IMR-90 (cell line): ENCODE data around the gene ACSS1. TPM values are rescaled to one million over a fixed set of nuclear protein-coding genes. Genes with fewer than 3 reads are reported as not detected.

Experiments
- ATAC-seq: fragments of 200-7000 bp; cut with Tn5 transposase; 2 replicates; pipeline ENCODE4 v1.9.1; 2020; ENCODE audit warnings: low read depth, mild to moderate bottlenecking, moderate library complexity
- BruUV-seq: library from RNA; stranded (reverse); fragments of 400-500 nt; replicated peaks from 2 replicates; lab custom pipeline; 2021; lab: Mats Ljungman, UMichigan
- CTCF ChIA-PET: fragments of 300-600 bp; formaldehyde crosslinking; extraction: SDS; loops from one replicate; lab custom pipeline; 2021; ENCODE audit warnings: antibody characterized with exemption; lab: Yijun Ruan, JAX
- POLR2A ChIA-PET: fragments of 300-600 bp; sonication (Branson Sonifier 250); formaldehyde crosslinking; loops from one replicate; lab custom pipeline; 2022; ENCODE audit warnings: antibody characterized with exemption; ENCODE audit not compliant: unreplicated experiment; lab: Charles Lee
- DNase-seq: peaks from one replicate; pipeline ENCODE4 v3.0.0; 2013
- H2AFZ ChIP-seq: replicated peaks from 2 replicates; pipeline ENCODE3; 2013; ENCODE audit warnings: low read length, mild to moderate bottlenecking; ENCODE audit not compliant: poor library complexity
- H2AK5ac ChIP-seq: 2 replicates; pipeline ENCODE4 v1.6.1; 2013; ENCODE audit warnings: low read depth, low read length, inconsistent platforms
- H2AK9ac ChIP-seq: replicated peaks from 2 replicates; pipeline ENCODE3; 2013; ENCODE audit warnings: mild to moderate bottlenecking, low read depth, low read length, moderate library complexity; ENCODE audit not compliant: poor library complexity
- H2BK120ac ChIP-seq: 2 replicates; pipeline ENCODE4 v1.6.1; 2013; ENCODE audit warnings: low read depth, low read length, inconsistent platforms
- H2BK15ac ChIP-seq: 3 replicates; pipeline ENCODE4 v1.6.1; 2013; ENCODE audit warnings: low read depth, low read length, inconsistent platforms
- H2BK20ac ChIP-seq: 2 replicates; pipeline ENCODE4 v1.6.1; 2013; ENCODE audit warnings: low read depth, mild to moderate bottlenecking, inconsistent platforms, low read length, moderate library complexity
- H2BK5ac ChIP-seq: 2 replicates; pipeline ENCODE4 v1.6.1; 2013; ENCODE audit warnings: mild to moderate bottlenecking, low read depth, low read length, inconsistent platforms; ENCODE audit not compliant: poor library complexity, severe bottlenecking
- H3K14ac ChIP-seq: replicated peaks from 2 replicates; pipeline ENCODE4 v1.6.1; 2013; ENCODE audit warnings: low read depth, low read length, inconsistent platforms
- H3K18ac ChIP-seq: 2 replicates; pipeline ENCODE4 v1.6.1; 2013; ENCODE audit warnings: low read depth, low read length, control low read depth
- H3K23ac ChIP-seq: 2 replicates; pipeline ENCODE4 v1.6.1; 2013; ENCODE audit warnings: low read depth, low read length, inconsistent platforms
- H3K27ac ChIP-seq: 2 replicates; pipeline ENCODE4 v1.5.1; 2013; ENCODE audit warnings: mild to moderate bottlenecking, control low read depth, low read length; ENCODE audit not compliant: insufficient read depth
- H3K27me3 ChIP-seq: 2 replicates; pipeline ENCODE4 v1.6.1; 2013; ENCODE audit warnings: low read length; ENCODE audit not compliant: control insufficient read depth, insufficient read depth
- H3K36me3 ChIP-seq: 2 replicates; pipeline ENCODE4 v1.6.1; 2013; ENCODE audit warnings: low read length, mixed read lengths; ENCODE audit not compliant: control insufficient read depth, insufficient read depth
- H3K4ac ChIP-seq: 2 replicates; pipeline ENCODE4 v1.6.1; 2013; ENCODE audit warnings: low read depth, low read length, inconsistent platforms
- H3K4me1 ChIP-seq: 2 replicates; pipeline ENCODE4 v1.6.1; 2013; ENCODE audit warnings: low read length, mixed read lengths; ENCODE audit not compliant: control insufficient read depth, insufficient read depth
- H3K4me2 ChIP-seq: 2 replicates; pipeline ENCODE4 v1.6.1; 2013; ENCODE audit warnings: low read depth, mild to moderate bottlenecking, control low read depth, low read length, moderate library complexity
- H3K4me3 ChIP-seq: 2 replicates; pipeline ENCODE4 v1.5.1; 2013; ENCODE audit warnings: low read depth, mild to moderate bottlenecking, control low read depth, low read length, moderate library complexity; ENCODE audit not compliant: insufficient read depth
- H3K56ac ChIP-seq: 2 replicates; pipeline ENCODE4 v1.6.1; 2013; ENCODE audit warnings: low read length, inconsistent platforms; ENCODE audit not compliant: insufficient read depth; ENCODE audit errors: extremely low read depth
- H3K79me1 ChIP-seq, 2 experiments: 2 replicates each; pipeline ENCODE4 v1.6.1; 2013; ENCODE audit warnings: low read length in 2 of 2, inconsistent platforms in 1 of 2, low read depth in 1 of 2
- H3K9ac ChIP-seq: 2 replicates; pipeline ENCODE4 v1.6.1; 2013; ENCODE audit warnings: low read depth, low read length, control low read depth
- H3K9me1 ChIP-seq: 2 replicates; pipeline ENCODE4 v1.6.1; 2013; ENCODE audit warnings: low read length, inconsistent platforms; ENCODE audit not compliant: insufficient read depth
- H3K9me3 ChIP-seq: 2 replicates; pipeline ENCODE4 v1.6.1; 2013; ENCODE audit warnings: low read length; ENCODE audit not compliant: control insufficient read depth, insufficient read depth
- H4K20me1 ChIP-seq: 2 replicates; pipeline ENCODE4 v1.6.1; 2013; ENCODE audit warnings: low read length, inconsistent platforms; ENCODE audit not compliant: insufficient read depth
- H4K5ac ChIP-seq: 2 replicates; pipeline ENCODE4 v1.6.1; 2013; ENCODE audit warnings: mild to moderate bottlenecking, low read depth, low read length, control low read depth
- H4K8ac ChIP-seq, 2 experiments: 2 replicates each; pipeline ENCODE4 v1.6.1; 2013; ENCODE audit warnings: low read depth in 2 of 2, low read length in 2 of 2, control low read depth in 1 of 2, inconsistent platforms in 1 of 2
- H4K91ac ChIP-seq: 2 replicates; pipeline ENCODE4 v1.6.1; 2013; ENCODE audit warnings: low read depth, low read length, inconsistent platforms; ENCODE audit not compliant: insufficient read depth
- BHLHE40 ChIP-seq: fragments of 150-350 bp; IDR thresholded peaks from 2 replicates; pipeline ENCODE4 v1.6.1; 2016; ENCODE audit warnings: mild to moderate bottlenecking, low read depth, low read length
- CHD1 ChIP-seq: IDR thresholded peaks from 2 replicates; pipeline ENCODE4 v1.6.1; 2012; ENCODE audit warnings: low read depth, low read length, improper control_type of control experiment
- FOS ChIP-seq: fragments of 150-350 bp; IDR thresholded peaks from 2 replicates; pipeline ENCODE4 v1.6.1; 2016; ENCODE audit warnings: low read depth, low read length
- MAFK ChIP-seq: IDR thresholded peaks from 2 replicates; pipeline ENCODE4 v1.6.1; 2012; ENCODE audit warnings: low read depth, low read length, improper control_type of control experiment
- MAZ ChIP-seq: IDR thresholded peaks from 2 replicates; pipeline ENCODE4 v1.6.1; 2012; ENCODE audit warnings: low read depth, mild to moderate bottlenecking, low read length, improper control_type of control experiment, moderate library complexity, borderline replicate concordance
- MXI1 ChIP-seq: IDR thresholded peaks from 2 replicates; pipeline ENCODE4 v1.6.1; 2012; ENCODE audit warnings: low read depth, mild to moderate bottlenecking, low read length, moderate library complexity, borderline replicate concordance
- RCOR1 ChIP-seq: IDR thresholded peaks from 2 replicates; pipeline ENCODE4 v1.6.1; 2012; ENCODE audit warnings: mild to moderate bottlenecking, low read length, improper control_type of control experiment; ENCODE audit not compliant: insufficient replicate concordance
- WGBS, 2 experiments: methylation state at CpG; one replicate each; pipeline versions ENCODE4 v1.1.5 to v1.1.7; 2013; ENCODE audit warnings: missing lambda C conversion rate in 2 of 2; ENCODE audit not compliant: insufficient read length in 1 of 2; ENCODE audit errors: extremely low coverage in 2 of 2; 5-methylcytosine and 5-hydroxymethylcytosine counted together
- dilution Hi-C: fragments of 300-500 bp; cut with HindIII; formaldehyde crosslinking; loops from one replicate; pipeline ENCODE4 v1.14.3; 2018; ENCODE audit warnings: low sequenced_read_pairs; ENCODE audit not compliant: unreplicated experiment
- in situ Hi-C: fragments of 300-500 bp; cut with MboI; formaldehyde crosslinking; loops from 3 replicates; pipeline ENCODE4 v1.14.3; 2019; ENCODE audit warnings: low sequenced_read_pairs, inconsistent platforms, mixed read lengths
- intact Hi-C: fragments of 100-400 bp; cut with micrococcal nuclease; formaldehyde crosslinking; loops from 2 replicates; pipeline ENCODE4 v1.10.0; 2022
- polyA plus RNA-seq, 3 experiments: library from polyadenylated mRNA; depleted of rRNA; stranded (reverse); fragments of >200 nt; gene quantifications; 2 replicates each; pipeline ENCODE4 v1.2.3, GENCODE V29; 2012; ENCODE audit warnings: low replicate concordance in 1 of 3
- total RNA-seq: library from RNA; depleted of rRNA; stranded (reverse); fragments of >200 nt; gene quantifications from 2 replicates; pipeline ENCODE4 v1.2.3, GENCODE V29; 2012

The ACSS1 gene
- total and polyA plus RNA-seq, 2 of the 4 experiments (the other 2 are of a cell fraction) = 0.72 to 1.2 TPM

DNA sequence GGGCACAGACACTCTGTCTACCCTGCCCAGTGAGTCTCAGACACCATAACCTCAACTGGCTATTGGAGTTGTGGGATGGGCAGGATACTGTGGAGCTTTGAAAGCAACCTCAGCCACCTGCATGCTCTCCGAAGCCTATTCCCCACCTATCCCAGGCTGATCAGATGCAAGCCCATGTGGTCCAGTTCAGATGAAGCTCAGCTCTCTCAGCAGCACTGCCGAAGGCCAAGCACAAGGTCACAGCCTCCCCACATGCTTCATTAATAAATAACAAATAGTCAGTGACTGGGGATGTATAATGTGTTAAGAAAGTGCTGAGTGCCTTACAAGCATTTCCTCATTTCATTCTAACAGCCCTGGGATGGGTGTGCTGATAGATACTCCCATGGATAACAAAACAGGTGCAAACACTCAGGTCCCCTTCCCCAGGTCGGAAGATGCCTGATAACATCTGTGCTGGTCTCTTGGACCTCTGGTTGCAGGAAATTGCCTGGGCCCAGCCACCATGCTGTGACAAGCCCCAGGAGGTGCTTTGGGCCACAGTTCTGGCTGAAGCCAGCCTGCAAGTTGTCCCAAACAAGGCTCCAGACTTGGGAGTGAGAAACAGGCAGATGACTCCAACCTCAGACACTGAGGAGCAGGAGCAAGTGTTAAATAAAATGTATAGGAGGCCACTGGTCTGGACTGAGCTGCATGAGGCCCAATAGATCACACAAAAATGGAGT lies 3.7 kb downstream of the ACSS1 start:
- H3K27me3 ChIP-seq = peaks cover 25% of the 10 kb centered on the region; the same call in 1 of the 2 replicates
- no peak overlapping the region for H3K4me2 ChIP-seq
- no peak overlapping the region for H2AFZ ChIP-seq
- no peaks in the 10 kb centered on the region for H3K36me3 ChIP-seq
- H3K9ac ChIP-seq = no peak overlapping the region
- H4K5ac ChIP-seq = no peak overlapping the region
- H3K23ac ChIP-seq = no peak overlapping the region
- no peak overlapping the region for H2AK5ac ChIP-seq
- H2BK20ac ChIP-seq = no peak overlapping the region
- no TSS peak for BruUV-seq
- WGBS, 2 experiments = no CpG with 5 or more reads among the region's 3 CpGs
- no peak overlapping the region for H2BK120ac ChIP-seq
- intact Hi-C loops (no loop called here), in situ Hi-C loops (no loop called here), dilution Hi-C loops (no loop called here)
- TF ChIP-seq MAZ = no peak
- TF ChIP-seq RCOR1 = no peak
- TF ChIP-seq MXI1 = no peak
- no peak for TF ChIP-seq BHLHE40
- no peak for TF ChIP-seq MAFK
- TF ChIP-seq CHD1 = no peak
- TF ChIP-seq FOS = no peak
- no peak overlapping the region for H3K14ac ChIP-seq
- DNase-seq (no peak), ATAC-seq (no peak)
- H3K9me3 ChIP-seq = no peaks in the 10 kb centered on the region
- H2BK15ac ChIP-seq = no peak overlapping the region
- H2BK5ac ChIP-seq = no peak overlapping the region
- no peak overlapping the region for H3K27ac ChIP-seq
- no peak overlapping the region for H3K4ac ChIP-seq
- no peak overlapping the region for H3K18ac ChIP-seq
- H4K8ac ChIP-seq = no peak overlapping the region
- no peak overlapping the region for H2AK9ac ChIP-seq
- H4K20me1 ChIP-seq = peaks cover 7% of the 10 kb centered on the region; the same call in 1 of the 2 replicates
- H3K4me3 ChIP-seq = no peak overlapping the region
- H3K79me1 ChIP-seq = no peaks in the 10 kb centered on the region
- 0 out of 2 replicates have a peak, but pooled peaks cover 2% of the 10 kb centered on the region for H3K9me1 ChIP-seq
- H3K56ac ChIP-seq = no peak overlapping the region
- no peak overlapping the region for H4K91ac ChIP-seq
- peaks cover 10% of the 10 kb centered on the region; the same call in 1 of the 2 replicates for H3K4me1 ChIP-seq
- ChIA-PET CTCF (no interaction called here), POLR2A (no interaction called here)
